GM06990 (cell line): ENCODE measurements around the gene ATP2C1.
A peak's percentile ranks its signal among the peaks of the same experiment; 100 is the strongest.

Experiments
- DNase-seq: peaks from one replicate; pipeline ENCODE4 v3.0.0-alpha.2; 2011; ENCODE audit not compliant: insufficient read length; ENCODE audit errors: extremely low read depth
- H3K27me3 ChIP-seq: replicated peaks from 2 replicates; pipeline ENCODE4 v1.6.0; 2011; ENCODE audit warnings: low read length; ENCODE audit not compliant: control insufficient read depth, insufficient read depth
- H3K36me3 ChIP-seq: 2 replicates; pipeline ENCODE4 v1.5.1; 2011; ENCODE audit warnings: low read length; ENCODE audit not compliant: control insufficient read depth, insufficient read depth
- H3K4me3 ChIP-seq: replicated peaks from 2 replicates; pipeline ENCODE4 v1.5.1; 2011; ENCODE audit warnings: low read depth, mild to moderate bottlenecking, control low read depth, low read length
- CTCF ChIP-seq: IDR thresholded peaks from 2 replicates; pipeline ENCODE4 v1.5.1; 2011; ENCODE audit warnings: low read length, control low read depth, mild to moderate bottlenecking, inconsistent platforms; ENCODE audit not compliant: insufficient read depth, poor library complexity, severe bottlenecking

ATP2C1 gene

GRCh38 chr3:131026321-131027151, 132.7 kb downstream of the ATP2C1 start, which contains the start of the genes ASTE1 and NEK11:
Gene ASTE1 (minus strand): TSS chr3:131026825. CDS start chr3:131025306, 1,519 bp downstream.
Gene NEK11 (plus strand): TSS chr3:131026877. CDS start chr3:131029709, 2,832 bp downstream.
- H3K36me3 ChIP-seq, result no peaks in the 10 kb centered on the region; the same call in 1 of the 2 replicates
- H3K27me3 ChIP-seq, result no peaks in the 10 kb centered on the region
- DNase-seq, result peak; percentile 86
- peak within 1 kb of the TSS; percentile 93 for H3K4me3 ChIP-seq
- TF ChIP-seq CTCF, result no peak

GRCh38 chr3:131028844-131029243, 135.0 kb downstream of the ATP2C1 start:
- Histone ChIP-seq H3K27me3 (no peaks in the 10 kb centered on the region), H3K36me3 (no peaks in the 10 kb centered on the region), H3K4me3 (no peak overlapping the region)
- no peak for DNase-seq
- no peak for TF ChIP-seq CTCF

- DNase-seq, result no peak
- TF ChIP-seq CTCF, result no peak
- no peaks in the 10 kb centered on the region for H3K36me3 ChIP-seq
Measured at GRCh38 chr3:131031660-131032059, 137.8 kb downstream of the ATP2C1 start.

GRCh38 chr3:131033480-131034080, 139.7 kb downstream of the ATP2C1 start:
- TF ChIP-seq CTCF, result peak; percentile 46

More at GRCh38 chr3:131031660-131032059, 137.8 kb downstream of the ATP2C1 start:
- Histone ChIP-seq H3K4me3 (no peak overlapping the region), H3K27me3 (no peaks in the 10 kb centered on the region)

GRCh38 chr3:131036200-131036816, 142.4 kb downstream of the ATP2C1 start:
- DNase-seq, result no peak
- no peak overlapping the region for H3K4me3 ChIP-seq
- no peaks in the 10 kb centered on the region for H3K36me3 ChIP-seq
- no peaks in the 10 kb centered on the region for H3K27me3 ChIP-seq
- TF ChIP-seq CTCF, result no peak

More at GRCh38 chr3:131033480-131034080, 139.7 kb downstream of the ATP2C1 start:
- DNase-seq, result peak; percentile 13
- Histone ChIP-seq H3K36me3 (no peaks in the 10 kb centered on the region), H3K4me3 (no peak overlapping the region), H3K27me3 (no peaks in the 10 kb centered on the region)
